Limb (tissue), 2 donors: ENCODE results near the gene ZNF248.
"Not testable (repeated sequence)": the region's sequence is repeated elsewhere in the genome, so short reads cannot be mapped to it uniquely, and the experiment has no call there.

Experiments used
- DNase-seq, 2 donors: peaks; one replicate each; pipeline ENCODE4 v3.0.0-alpha.2; 2016; ENCODE audit errors: extremely low spot score in 2 of 2

ZNF248 gene

DNA sequence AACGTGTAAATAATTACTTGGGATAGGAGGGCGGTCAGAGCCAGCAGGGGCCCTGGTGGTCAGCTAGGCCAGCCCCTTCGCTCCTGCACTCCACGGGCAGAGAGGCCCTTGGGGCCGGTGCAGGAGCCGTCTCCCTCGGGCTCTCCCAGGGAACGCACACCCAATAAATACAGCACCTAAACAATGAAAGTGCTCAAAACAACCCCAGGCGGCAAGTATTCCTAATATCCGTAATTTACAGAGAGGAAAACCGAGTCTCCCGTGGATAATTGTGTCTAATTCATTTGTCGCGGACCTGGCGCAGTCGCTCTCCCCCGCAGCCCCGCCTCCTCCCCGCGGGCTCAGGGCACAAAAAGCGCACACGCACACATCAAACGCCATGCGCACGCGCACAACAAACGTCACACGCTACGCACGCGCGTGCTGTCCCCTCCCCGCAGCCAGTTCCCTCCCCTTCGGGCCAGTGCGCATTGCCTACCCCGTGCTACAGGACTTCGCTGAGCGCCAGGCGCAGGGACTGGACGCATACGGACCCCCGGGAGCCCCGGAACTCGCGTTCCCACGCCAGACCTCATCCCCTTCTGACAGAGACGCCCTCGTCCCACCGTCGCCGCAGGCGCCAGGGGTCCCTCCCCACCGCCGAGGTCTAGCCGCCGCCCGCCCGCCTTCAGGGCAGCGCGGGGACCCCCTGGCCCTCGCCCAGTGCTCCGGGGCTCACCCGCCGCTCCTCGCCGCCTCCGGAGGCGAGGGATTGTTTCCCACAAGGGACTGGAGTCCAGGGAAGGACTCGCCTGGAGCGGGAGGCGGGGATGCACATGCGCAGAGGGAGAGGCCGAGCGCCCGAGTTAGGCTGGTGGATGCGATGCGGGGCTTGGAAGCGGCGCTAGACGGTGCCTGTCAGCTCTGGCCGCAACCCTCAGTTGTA lies at the start of gene ZNF248:
ZNF248 (minus strand) TSS at position 324 of the 925 bp plus-strand sequence. CDS start 1,300 bp downstream, outside the sequence.
- DNase-seq, result peak; percentile 97 to 99

DNA sequence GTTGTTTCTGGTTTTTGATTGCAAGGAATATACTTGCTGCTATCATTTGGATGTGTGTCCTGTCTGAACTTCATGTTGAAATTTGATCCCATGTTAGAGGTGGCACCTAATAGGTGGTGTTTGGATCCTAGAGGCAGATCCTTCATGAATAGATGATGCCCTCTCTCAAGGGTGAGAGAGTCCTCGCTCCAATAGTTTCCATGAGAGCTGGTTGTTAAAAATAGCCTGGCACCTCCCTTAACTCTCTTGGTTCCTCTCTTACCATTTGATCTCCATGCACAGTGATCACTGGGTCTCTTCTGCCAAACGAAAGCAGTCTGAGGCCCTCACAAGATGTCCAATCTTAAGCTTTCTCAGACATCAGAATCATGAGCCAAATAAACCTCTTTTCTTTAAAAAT lies 49.0 kb upstream of the ZNF248 start:
- DNase-seq, result no peak

DNA sequence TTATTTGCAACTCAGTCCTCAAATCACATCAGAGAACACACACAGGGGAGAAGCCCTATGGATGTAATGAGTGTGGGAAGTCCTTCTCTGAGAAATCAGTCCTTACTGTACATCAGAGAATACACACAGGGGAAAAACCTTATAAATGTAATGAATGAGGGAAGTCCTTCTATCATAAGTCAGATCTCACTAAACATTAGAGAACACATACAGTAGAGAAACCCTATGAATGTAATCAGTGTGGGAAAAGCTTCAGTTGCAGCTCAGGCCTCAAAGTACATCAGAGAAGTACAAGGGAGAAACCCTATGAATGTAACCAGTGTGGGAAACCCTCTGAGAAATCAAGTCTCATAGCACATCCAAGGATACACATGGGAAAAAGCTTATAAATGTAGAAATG lies 39.0 kb upstream of the ZNF248 start:
- DNase-seq, result no peak

DNA sequence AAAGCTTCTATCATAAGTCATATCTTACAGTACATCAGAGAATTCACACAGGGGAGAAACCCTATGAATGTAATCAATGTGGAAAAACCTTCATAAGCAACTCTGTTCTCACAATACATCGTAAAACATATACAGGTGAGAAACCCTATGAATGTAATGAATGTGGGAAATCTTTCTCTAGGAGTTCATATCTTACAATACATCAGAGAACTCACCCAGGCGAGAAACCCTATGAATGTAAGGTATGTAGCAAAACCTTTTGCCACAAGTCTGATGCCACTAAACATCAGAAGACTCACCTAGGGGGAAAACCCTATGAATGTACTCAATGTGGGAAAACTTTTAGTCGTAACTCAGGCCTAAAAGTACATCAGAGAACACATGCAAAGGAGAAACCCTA lies 38.3 kb upstream of the ZNF248 start:
- DNase-seq, result no peak

DNA sequence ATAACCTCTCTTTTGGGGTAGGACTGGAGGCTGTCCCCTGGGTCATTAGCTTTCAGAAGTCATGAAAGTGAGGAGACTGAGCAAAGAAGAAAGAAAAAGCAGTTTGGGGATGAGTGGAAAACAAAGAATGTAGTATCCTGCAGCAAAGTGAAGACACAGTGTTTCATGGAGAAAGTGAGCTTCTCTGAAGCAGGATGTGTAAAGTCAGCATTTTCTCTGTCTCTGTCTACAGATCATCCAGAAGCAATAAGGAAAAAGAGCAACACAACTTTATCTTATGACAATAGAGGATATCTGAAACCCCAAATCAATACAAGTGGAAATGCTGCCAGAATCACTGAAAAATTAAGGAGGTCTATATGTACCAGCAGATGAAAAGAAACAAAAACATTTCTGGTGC lies 28.4 kb upstream of the ZNF248 start:
- DNase-seq, result no peak

DNA sequence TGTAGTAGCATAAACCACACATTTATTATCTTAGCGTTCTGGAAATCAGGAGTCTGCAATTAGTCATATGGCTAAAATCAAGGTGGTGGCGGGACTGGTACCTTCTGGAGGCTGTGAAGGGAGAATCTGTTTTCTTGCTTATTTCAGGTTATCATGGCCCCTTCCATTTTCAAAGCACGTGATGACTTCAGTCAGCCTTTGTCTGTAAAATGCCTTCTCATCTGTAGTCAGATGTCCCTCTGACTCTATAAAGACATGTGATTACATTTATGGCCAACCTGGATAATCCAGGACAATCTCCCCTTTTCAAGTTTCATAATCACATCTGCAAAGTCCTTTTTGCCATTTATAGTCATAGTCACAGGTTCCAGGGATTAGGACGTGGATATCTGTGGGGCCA lies 15.5 kb upstream of the ZNF248 start:
- DNase-seq, result no peak

DNA sequence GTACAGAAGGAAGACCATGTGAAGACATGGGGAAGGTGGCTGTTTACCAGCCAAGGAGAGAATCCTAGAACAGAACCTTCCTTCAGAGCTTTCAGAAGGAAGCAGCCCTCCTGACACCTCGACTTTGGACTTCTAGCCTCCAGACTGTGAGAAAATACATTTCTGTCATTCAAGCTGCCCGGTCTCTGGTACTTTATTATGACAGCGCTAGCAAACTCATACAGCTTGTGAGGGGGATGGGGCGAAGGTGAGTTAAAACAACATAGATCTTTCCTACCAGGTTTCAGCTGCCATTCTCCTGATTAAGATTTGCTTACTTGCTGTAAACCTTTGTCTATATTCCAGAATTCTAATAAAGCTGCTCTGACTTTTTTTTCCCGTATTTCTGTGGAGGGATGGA lies 14.9 kb upstream of the ZNF248 start:
- no peak for DNase-seq

DNA sequence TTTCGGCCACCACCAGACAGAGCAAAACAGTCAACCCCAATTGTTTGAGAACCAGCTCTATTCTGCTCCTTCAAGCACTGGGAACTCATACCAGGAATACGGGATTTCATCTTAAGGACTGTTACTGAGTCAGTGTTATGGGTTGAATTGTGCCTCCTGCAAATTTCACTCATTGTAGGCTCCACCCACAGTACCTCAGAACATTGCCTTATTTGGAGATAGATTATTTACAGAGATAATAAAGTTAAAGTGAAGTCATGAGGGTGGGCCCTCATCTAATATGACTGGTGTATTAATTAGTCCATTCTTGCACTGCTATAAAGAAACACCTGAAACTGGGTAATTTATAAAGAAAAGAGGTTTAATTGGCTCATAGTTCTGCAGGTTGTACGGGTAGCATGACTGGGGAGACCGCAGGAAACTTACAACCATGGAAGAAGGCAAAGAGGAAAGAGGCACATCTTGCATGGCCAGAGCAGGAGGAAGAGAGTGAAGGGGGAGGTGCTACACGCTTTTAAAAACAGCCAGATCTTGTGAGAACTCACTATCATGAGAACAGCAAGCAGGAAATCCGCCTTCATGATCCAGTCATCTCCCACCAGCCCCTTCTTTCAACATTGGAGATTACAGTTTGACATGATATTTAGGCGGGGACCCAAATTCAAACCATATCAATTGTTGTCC lies 14.3 kb upstream of the ZNF248 start:
- DNase-seq, result no peak

DNA sequence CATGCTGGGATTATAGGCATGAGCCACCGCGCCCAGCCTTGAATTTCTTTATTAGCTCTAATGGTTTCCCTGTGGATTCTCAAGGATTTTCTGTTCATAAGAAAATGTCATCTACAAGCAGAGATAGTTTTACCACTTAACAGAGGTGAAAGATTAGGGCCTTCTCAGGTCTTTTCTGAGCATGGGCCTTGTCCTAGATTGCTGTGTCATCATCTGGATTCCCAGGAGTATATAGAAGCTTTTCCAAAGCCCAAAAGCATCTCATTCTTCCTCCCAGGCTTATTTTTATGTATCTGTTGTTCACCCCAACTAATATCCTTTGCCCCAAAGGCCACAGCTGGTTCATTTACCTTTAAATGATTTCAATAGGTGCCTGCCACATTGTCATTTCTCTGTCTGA lies 13.7 kb upstream of the ZNF248 start:
- no peak for DNase-seq

DNA sequence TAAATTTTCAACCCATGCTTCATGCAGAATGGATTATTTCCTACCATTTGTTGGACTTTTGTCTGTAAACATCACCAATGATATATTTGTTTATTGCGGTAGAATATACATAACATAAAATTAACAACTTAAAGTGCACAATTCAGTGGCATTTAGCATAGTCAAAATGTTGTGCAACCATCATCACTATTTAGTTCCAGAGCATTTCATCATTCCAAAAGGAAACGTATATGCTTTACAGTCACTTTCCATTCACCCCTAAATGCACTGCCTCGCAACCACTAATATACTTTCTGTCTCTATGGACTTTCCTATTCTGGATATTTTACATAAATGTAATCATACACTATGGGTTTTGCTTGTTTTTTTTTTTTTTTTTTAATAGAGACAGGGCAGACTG lies 11.4 kb upstream of the ZNF248 start:
- no peak for DNase-seq

DNA sequence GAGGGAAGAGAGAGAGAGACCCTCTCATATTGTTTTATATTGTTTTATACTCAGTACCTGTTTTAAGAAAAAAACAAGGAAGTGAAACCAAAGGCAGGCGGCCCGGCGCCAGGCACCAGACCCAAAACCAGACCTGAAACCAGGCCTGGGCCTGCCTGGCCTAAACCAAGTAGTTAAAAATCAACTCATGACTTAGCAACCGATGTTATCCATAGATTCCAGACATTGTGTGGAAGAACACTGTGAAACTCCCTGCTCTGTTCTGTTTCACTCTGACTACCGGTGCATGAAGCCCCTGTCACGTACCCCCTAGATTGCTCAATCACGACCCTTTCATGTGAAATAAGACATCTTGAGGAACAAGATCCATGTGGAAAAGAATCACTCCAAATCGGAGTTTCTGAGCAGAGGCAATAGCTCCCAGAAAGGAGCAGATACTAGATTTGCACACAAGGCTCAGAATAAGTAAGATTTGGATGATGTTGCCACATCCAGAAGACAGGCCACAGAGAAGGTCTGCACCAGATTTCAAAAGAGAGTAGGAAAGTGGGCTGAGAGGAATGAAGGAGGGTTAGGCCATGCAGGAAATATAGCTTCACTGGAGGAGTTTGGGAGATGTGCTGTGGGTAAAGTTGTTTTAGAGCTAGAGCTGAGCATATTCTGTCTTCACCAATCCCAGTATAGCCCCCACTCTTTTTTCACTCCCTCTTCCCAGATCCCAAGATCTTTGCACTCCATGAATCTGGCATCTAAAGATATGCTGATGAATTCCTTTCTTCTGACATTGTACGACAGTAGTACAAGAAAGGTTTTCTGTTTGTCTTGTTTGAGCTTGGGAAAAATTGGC lies 8.8 kb upstream of the ZNF248 start:
- no peak for DNase-seq

DNA sequence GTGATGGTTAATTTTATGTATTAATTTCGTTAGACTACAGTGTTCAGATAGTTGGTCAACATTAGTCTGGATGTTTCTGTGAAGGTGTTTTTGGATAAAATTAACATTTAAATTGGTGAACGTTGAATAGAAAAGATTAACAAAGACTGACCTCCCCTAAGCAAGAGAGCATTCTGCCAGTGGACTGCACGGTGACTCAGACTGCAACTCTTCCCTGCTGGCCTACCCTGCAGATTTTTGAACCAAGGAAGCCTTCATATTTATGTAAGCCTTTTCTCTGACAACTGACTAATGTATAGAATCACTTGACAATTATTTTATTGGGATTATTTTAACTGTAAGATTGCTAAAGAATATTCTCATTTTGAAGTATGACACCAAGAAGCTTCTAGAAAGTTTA lies 7.9 kb upstream of the ZNF248 start:
- no peak for DNase-seq

DNA sequence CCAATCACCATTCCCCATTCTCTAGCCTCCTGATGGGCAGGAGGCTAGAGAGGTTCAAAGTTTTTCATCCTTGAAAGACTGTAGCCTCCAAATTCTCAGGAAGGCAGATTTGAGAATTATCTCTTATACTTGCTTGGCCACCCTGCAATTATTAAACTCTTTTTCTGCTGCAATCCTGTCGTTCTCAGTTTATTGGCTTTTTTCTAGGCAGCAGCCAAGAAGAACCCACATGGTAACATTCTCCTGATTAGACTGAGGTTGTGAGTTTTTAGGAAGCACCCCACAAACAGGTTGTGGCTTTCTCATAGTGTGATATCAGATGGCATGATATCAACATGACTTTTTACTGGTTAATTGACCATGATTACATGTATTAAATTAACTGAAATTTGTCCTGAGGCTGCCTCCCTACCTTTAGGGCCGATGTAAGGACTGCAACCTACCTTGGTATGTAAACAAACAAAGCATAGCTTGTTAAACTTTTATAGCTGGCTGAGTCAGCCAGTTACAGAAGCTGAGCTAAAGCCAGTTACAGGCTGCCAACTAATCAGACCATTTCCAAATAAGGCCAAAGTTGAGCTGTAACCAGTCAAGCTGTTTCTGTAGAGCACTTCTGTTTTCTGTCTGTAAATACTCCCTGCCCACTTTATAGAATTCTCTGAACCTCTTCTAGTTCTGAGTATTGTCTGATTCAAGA lies 3.2 kb upstream of the ZNF248 start:
- DNase-seq, result no peak

DNA sequence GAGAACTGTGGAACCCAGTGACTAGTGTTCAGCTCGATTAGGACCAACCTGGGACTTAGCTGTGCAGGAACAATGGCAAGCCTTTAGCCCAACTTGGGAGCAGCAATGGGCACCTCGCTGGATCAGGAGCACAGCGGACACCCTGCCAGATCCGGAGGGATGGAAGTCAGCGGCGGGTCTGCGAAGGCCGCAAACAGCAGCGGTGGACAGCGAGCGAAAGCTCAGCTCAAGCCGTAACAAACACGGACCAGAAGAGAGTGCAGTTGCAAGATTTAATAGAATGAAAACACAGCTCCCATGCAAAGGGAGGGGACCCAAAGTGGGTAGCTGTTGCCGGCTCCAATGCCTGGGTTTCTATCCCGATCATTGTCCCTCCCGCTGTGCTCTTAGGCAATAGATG lies 1.9 kb upstream of the ZNF248 start:
- DNase-seq, result not testable (repeated sequence)

DNA sequence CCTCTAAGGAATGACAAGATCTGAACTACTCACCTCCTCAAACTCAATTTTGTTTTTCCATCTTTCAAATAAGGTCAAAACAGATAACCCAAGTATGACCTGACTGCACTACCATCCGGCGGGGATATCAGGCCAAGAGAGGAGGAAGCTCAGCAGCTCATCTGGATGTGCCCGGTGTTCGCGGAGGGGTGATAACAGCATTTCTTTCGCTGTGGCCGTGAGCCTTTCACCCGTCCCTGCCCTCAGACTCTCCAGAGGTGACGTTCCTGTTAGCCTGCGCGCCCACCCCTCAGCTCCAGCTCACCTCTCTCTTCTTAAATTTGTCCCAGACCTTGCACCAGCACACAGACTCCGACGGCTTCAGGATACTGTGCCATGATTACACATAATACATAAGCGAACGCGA lies 526 bp downstream of the ZNF248 start:
- no peak for DNase-seq

DNA sequence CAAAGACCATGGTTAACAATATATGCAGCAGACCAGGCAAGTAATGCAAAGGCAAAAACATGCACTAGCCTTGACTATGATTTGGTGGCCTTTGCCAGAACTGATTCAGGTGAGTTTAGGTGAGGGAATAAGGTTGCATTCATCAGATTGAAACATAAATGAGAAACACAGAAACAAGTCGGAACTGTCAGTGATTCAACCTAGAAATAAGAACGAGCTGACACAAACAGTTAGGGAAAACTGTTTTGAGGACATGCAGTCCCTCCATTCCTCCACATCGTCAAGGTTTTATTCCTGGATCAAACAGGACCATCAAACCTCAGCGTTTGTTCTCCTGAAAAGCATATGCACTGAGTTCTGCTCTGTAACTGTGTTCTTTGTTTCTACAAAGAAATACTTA lies 1.8 kb downstream of the ZNF248 start:
- no peak for DNase-seq

DNA sequence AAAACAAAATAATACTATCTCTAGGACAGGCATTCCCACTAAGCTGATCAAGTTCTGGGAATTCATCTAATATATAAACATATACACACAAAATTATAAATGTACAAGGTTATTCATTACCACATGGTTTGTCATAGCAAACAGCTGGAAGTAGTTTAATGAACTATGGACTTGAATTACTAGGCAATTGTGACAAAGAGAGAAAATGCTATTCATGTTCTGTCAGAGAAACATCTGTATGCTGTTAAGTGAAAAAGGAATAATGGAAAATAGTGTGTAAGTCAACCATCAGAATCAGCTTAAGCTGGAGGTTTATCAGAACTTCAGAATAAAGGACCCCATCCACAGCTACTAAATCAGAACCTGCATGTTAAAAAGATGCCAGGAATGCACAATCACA lies 2.8 kb downstream of the ZNF248 start:
- DNase-seq, result peak in 1 of 2 donors; percentile 23

DNA sequence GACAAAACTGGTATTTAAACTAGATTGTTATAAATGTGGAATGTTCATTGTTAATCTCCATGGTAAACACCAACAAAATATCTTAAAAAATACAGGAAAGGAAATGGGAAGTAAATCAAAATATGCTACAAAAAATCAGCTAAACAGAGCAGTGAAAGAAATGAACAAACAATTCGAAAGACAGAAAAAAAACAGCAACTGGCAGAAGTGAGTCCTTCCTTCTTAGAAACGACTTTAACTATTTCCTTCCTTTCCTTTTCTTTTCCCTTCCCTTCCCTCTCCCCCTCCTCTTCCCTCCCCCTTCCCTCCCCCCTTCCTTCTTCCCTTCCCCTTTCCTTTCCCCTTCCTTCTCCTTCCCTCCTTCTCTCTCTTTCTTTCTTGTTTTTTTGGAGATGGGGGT lies 12.8 kb downstream of the ZNF248 start:
- no peak for DNase-seq

DNA sequence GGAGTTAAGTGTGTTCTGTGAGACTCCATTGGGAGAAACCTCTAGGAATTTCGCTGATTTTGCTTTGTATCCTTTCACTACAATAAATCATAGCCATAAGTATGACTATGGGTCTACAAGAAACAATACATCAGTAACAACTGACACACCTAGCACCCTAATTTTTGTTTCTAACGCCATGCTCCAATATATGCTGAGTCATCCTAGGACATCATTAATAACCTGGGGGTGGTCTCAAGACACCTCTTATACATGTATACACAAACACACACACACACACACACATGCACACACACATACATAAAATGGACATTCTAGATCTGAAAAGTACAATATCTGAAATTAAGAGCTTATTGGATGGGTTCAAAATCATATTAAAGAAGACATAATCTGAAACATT lies 18.2 kb downstream of the ZNF248 start:
- DNase-seq, result no peak

DNA sequence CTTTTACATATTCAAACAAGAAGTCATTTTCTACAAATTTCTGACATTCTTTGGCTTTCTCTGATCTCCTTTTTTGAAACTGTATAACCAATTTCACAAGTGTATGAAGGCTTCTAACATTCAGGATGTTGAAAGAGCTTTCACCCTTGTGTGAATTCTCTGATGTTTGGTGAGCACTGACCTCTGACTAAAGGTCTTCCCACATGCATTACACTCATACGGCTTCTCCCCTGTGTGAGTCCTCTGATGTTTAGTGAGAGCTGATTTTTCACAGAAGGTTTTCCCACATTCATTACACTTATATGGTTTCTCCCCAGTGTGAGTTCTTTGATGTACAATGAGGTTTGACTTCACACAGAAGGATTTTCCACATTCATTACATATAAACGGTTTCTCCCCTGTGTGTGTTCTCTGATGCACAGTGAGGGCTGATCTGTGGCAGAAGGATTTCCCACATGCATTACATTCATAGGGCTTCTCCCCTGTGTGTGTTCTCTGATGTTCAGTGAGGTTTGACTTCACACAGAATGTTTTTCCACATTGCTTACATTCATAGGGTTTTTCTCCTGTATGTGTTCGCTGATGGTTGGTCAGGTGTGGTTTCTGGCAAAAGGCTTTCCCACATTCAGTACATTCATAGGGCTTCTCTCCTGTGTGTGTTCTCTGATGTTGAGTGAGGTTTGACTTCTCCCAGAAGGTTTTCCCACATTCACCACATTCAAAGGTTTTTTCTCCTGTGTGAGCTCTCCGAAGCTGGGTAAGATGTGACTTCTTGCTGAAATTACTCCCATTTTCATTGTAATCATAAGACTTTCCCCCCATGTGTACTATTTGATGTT lies 25.7 kb downstream of the ZNF248 start:
- DNase-seq, result no peak
